ENCODE measurements around the gene CLPX.
"Not testable (repeated sequence)": the region's sequence is repeated elsewhere in the genome, so short reads cannot be mapped to it uniquely, and the experiment has no call there.

The CLPX gene

GRCh38 chr15:65172531-65172930 is 12.6 kb downstream of the CLPX start:
- no peak for DNase-seq (ENCODE audit: low spot score)

GRCh38 chr15:65171428-65171827 is 13.7 kb downstream of the CLPX start:
- no peak for DNase-seq (ENCODE audit: low spot score)

DNA sequence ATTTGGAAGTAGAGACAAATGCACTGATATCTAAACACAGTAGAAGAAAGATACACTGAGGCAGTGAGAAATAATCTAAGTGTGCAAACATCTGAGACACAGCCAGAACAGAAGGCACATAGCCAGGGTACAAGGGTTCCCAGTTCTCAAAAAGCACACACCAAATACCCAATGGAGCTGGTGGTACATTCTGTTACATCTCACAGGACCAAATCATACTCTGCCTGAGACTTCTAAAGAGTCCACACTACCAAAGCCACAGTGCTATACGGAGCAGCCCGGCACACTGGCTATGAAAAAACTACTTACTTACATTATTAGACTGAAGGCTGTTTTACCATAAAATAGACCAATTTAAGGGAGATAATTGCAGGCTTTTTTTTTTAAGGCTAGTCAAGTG is 19.3 kb downstream of the CLPX start:
- no peak for DNase-seq (ENCODE audit: low spot score)

DNA sequence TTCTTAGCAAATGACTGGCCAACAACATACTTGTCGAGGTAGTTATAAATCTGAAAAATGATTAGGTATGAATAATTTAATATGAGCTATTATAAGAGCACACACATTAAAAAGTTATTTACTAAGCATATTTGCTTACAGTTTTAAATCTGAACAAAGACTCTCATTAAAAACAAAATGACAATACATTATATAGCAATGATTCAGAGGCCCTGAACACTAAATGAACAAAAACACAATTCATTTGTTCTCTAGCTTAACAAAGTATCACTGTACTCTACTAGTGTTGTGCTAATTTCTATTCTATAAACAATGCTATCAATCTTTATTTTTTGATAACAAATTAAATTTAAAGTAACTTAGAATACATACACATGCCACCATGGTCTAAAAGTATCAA is 21.0 kb downstream of the CLPX start:
- DNase-seq (ENCODE audit: low spot score), result no peak

- no peak for DNase-seq (ENCODE audit: low spot score)
These were observed 22.1 kb downstream of the CLPX start for GRCh38 chr15:65163041-65163440.

GRCh38 chr15:65156692-65157091 is 28.4 kb downstream of the CLPX start:
- DNase-seq (ENCODE audit: low spot score), result no peak

DNA sequence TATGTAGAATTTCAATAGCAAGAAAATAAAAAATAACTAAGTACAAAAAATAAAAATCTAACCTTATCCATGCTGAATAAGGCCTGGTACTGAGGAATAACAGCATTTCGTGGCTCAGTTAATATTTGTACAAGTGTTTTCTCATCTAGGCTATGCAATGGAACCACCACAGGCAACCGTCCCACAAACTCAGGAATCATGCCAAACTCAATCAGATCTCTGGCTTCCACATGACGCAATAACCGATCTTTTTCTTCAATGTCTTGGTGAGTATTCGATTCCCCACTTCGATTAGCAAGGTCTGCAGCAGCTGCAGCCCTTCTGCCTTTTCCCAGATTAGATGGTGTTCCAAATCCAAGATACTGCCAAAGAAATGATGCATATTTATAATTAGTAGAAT is 30.4 kb downstream of the CLPX start:
- no peak for DNase-seq (ENCODE audit: low spot score)

DNA sequence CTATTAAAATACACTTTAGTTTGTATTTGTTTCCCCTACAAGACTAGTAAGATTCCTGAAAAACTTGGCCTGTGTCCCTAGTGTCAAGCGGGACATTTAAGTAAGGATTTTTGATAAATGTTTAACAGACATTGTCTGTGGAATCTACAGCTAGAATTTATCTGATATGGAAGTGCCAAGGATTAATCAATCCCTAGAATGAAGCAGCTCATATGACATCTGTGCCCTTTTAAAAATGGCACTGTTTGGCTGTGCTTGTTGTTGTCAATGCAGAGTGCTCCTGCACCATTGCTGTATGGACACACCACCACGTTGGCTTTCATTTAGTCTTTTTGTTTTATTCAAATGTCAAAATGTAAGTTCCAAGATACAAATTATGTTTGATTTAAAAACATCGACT is 37.2 kb downstream of the CLPX start:
- DNase-seq (ENCODE audit: low spot score), result no peak

DNA sequence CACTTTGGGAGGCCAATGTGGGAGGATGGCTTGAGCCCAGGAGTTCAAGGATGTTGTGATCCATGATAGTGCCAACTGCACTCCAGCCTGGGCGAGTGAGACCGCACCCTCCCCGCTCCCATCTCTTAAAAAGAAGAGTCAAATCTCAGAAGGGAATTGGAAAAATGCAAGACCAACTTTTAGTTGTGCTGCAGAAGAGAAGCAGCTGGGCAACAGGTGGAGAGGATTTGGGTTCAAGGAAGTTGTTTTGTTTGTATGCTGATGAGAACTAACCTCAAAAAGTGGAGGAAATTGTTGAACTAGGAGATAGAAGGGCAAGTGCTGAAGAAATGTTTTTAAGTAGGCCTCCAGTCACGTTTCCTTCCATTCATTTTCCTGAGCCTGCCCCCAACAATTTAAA is 38.7 kb downstream of the CLPX start:
- no peak for DNase-seq (ENCODE audit: low spot score)

- not testable (repeated sequence) for DNase-seq (ENCODE audit: low spot score)
These were observed 46.5 kb downstream of the CLPX start for GRCh38 chr15:65138631-65139030.

- not testable (repeated sequence) for DNase-seq (ENCODE audit: low spot score)
These were observed 47.2 kb downstream of the CLPX start for GRCh38 chr15:65137893-65138292.

GRCh38 chr15:65137089-65137488 is 48.1 kb downstream of the CLPX start:
- not testable (repeated sequence) for DNase-seq (ENCODE audit: low spot score)

DNA sequence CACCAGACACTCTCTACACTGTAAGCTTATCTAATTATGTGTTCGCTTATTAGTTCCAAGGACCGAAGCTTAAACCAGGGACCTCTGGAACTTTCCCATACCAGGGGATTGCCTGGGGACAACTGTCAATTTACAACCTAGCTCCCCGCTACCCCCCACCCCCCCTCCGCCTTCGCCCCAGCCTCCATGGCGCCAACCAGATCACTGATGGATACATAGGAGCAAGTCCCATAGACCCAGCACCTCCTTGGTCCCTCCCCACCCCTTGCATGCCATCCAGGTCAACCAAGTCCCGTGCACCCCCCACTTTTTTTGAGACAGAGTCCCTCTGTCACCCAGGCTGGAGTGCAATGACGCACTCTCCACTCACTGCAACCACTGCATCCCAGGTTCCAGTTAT is 50.6 kb downstream of the CLPX start:
- DNase-seq (ENCODE audit: low spot score), result no peak

DNA sequence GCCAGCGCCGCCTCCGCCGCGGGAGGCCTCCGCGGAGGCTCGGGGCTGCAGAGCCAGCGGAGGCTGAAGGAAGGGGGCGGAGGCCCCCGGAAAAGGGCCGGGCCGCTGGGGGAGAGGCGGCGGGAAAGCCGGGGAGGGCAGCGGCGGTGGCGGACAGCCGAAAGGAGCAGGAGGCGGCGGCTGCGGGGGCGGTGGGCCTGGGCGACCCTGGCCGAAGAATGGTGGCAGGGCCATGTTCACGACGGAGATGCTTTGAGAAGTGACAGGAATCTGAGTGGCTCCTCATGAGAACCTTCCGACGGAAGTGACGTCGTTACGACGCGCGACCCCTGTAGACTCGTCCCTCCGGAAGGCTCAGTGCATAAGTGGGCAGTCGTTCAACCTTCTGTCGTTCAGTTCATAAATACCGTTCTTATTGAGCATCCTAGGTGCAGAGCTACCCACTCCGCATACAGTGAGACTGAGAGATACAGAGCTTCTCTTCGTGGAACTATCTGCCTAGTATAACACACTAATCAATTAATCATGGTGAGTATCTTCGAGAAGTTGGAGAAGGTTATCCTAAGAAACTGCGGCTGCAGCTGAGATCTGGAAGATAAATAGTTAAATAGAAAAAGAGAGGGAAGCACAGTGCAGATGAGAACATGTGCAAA is 51.5 kb downstream of the CLPX start, which contains the start of gene PDCD7:
Gene PDCD7, minus strand, starts transcription at position 261 of the 653 bp plus-strand sequence. Its CDS starts 27 bp downstream, at position 234.
- DNase-seq (ENCODE audit: low spot score), result peak; percentile 93

GRCh38 chr15:65132878-65133547 is 52.1 kb downstream of the CLPX start:
- peak; percentile 73 for DNase-seq (ENCODE audit: low spot score)

- DNase-seq (ENCODE audit: low spot score), result no peak
These were observed 54.2 kb downstream of the CLPX start for GRCh38 chr15:65130941-65131340.

- no peak for DNase-seq (ENCODE audit: low spot score)
These were observed 69.6 kb downstream of the CLPX start for GRCh38 chr15:65115542-65115941.

DNA sequence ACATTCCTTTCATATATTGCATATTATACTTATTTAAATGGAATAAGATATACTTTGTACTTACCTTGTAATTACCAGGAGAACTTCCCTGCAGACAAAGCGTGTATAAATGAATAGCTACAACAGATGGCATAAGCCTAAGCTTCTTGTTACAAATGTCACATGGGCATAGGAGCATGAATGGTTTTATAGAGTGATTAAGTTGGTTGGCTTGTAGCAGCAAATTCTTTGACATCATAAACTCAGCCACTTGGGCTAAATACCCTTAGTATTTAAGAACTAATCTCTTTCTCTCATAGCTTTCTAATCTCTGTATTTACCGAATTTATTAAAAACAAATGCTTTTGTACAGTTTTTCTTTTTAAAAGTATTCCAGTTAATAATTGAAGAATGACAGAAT is 70.1 kb downstream of the CLPX start, which contains the start of gene UBAP1L:
Gene UBAP1L, minus strand, starts transcription at position 115 of the 400 bp plus-strand sequence. CDS start 8,985 bp downstream, outside the sequence.
- DNase-seq (ENCODE audit: low spot score), result no peak

GRCh38 chr15:65110676-65111292 is 74.4 kb downstream of the CLPX start:
- no peak for DNase-seq (ENCODE audit: low spot score)

DNA sequence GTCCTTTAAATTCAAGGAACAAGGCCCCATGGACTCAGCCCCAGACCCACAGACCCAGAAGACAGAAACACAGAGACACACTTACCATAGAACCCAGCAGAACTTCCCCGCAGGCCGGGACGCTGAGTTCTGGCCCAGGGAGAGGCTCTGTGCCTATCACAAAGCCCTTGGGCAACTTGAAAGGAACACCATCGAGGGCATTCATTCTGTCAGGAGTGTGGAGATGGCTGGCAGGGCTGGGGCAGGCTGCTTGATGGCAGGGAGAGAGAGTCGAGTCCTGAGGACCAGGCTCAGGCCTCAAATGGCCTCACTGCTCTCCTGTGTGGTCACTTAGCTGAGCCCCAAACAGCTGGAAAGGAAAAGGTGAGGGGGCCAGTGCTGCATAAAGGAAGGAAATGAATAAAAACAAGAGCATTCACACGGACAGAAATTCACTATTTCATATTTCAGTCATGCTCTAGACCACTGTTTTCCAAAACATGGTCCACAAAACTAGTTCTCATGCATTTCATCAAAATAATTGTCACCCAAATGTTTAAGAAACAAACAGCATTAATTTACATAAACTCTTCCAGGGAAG is 79.0 kb downstream of the CLPX start:
- no peak for DNase-seq (ENCODE audit: low spot score)

GRCh38 chr15:65105038-65105437 is 80.1 kb downstream of the CLPX start:
- no peak for DNase-seq (ENCODE audit: low spot score)

GRCh38 chr15:65102912-65103311 is 82.2 kb downstream of the CLPX start:
- no peak for DNase-seq (ENCODE audit: low spot score)

All from left forelimb (tissue), 1 donor.